ENCODE results near the gene MTMR3.

Gene MTMR3

GRCh38 chr22:30010789-30011405 is 127.9 kb downstream of the MTMR3 start:
- H3K4me2 ChIP-seq, result no peak overlapping the region
- H3K27me3 ChIP-seq, result no peaks in the 10 kb centered on the region
- H3K27ac ChIP-seq, result no peak overlapping the region
- TF ChIP-seq Cebpa-rat (IDR thresholded peaks at IDR 0.05), result no peak
- peaks cover 0 to 25% (median 0%) of the 10 kb centered on the region in 11 experiments; a peak in 5 of 22 replicates for H4K20me1 ChIP-seq
- H3K4me3 ChIP-seq, result no peak overlapping the region
- peaks cover 83 to 100% (median 95%) of the 10 kb centered on the region in 11 experiments for H3K36me3 ChIP-seq
- H3K9me3 ChIP-seq (replicated peaks in 1 of 11), result no peaks in the 10 kb centered on the region
- H3K9ac ChIP-seq, result no peak overlapping the region
- H3K4me1 ChIP-seq, result peaks cover 0 to 13% (median 9%) of the 10 kb centered on the region in 10 experiments; a peak in 11 of 20 replicates

GRCh38 chr22:30013201-30013600 is 130.2 kb downstream of the MTMR3 start:
- H3K9me3 ChIP-seq (replicated peaks in 1 of 11), result no peaks in the 10 kb centered on the region
- TF ChIP-seq Cebpa-rat (IDR thresholded peaks at IDR 0.05), result no peak
- H3K4me1 ChIP-seq, result peaks cover 0 to 12% (median 4%) of the 10 kb centered on the region in 10 experiments; a peak in 10 of 20 replicates
- H3K27me3 ChIP-seq, result no peaks in the 10 kb centered on the region
- H3K4me3 ChIP-seq, result no peak overlapping the region
- no peak overlapping the region for H3K27ac ChIP-seq
- H3K36me3 ChIP-seq, result peaks cover 85 to 100% (median 97%) of the 10 kb centered on the region in 11 experiments
- H3K9ac ChIP-seq, result no peak overlapping the region
- H3K4me2 ChIP-seq, result no peak overlapping the region
- peaks cover 0 to 12% (median 0%) of the 10 kb centered on the region in 11 experiments; a peak in 4 of 22 replicates for H4K20me1 ChIP-seq

GRCh38 chr22:30014244-30014643 is 131.3 kb downstream of the MTMR3 start:
- H3K27ac ChIP-seq, result no peak overlapping the region
- no peak overlapping the region for H3K4me3 ChIP-seq
- no peak overlapping the region for H3K4me2 ChIP-seq
- no peaks in the 10 kb centered on the region for H3K9me3 ChIP-seq (replicated peaks in 1 of 11)
- H4K20me1 ChIP-seq, result peaks cover 0 to 11% (median 0%) of the 10 kb centered on the region in 11 experiments; a peak in 4 of 22 replicates
- peaks cover 87 to 100% (median 95%) of the 10 kb centered on the region in 11 experiments for H3K36me3 ChIP-seq
- TF ChIP-seq Cebpa-rat (IDR thresholded peaks at IDR 0.05), result no peak
- no peak overlapping the region for H3K9ac ChIP-seq
- H3K4me1 ChIP-seq, result peaks cover under 1 to 16% (median 10%) of the 10 kb centered on the region in 10 experiments; a peak in 17 of 20 replicates
- H3K27me3 ChIP-seq, result no peaks in the 10 kb centered on the region

- H3K4me2 ChIP-seq, result no peak overlapping the region
- no peak overlapping the region for H3K27ac ChIP-seq
- peaks cover 83 to 100% (median 95%) of the 10 kb centered on the region in 11 experiments for H3K36me3 ChIP-seq
- H3K27me3 ChIP-seq, result no peaks in the 10 kb centered on the region
- no peak for TF ChIP-seq Cebpa-rat (IDR thresholded peaks at IDR 0.05)
- H3K4me1 ChIP-seq, result peaks cover 11 to 27% (median 21%) of the 10 kb centered on the region in 10 experiments
- H4K20me1 ChIP-seq, result peaks cover 0 to 13% (median 0%) of the 10 kb centered on the region in 11 experiments; a peak in 4 of 22 replicates
- no peak overlapping the region for H3K9ac ChIP-seq
- H3K4me3 ChIP-seq, result no peak overlapping the region
- H3K9me3 ChIP-seq (replicated peaks in 1 of 11), result no peaks in the 10 kb centered on the region
These were observed 132.3 kb downstream of the MTMR3 start for GRCh38 chr22:30015229-30015797.

GRCh38 chr22:30015846-30016245 is 132.9 kb downstream of the MTMR3 start:
- H3K27ac ChIP-seq, result no peak overlapping the region
- no peaks in the 10 kb centered on the region for H3K27me3 ChIP-seq
- no peak for TF ChIP-seq Cebpa-rat (IDR thresholded peaks at IDR 0.05)
- H4K20me1 ChIP-seq, result peaks cover 0 to 19% (median 0%) of the 10 kb centered on the region in 11 experiments; a peak in 5 of 22 replicates
- H3K4me1 ChIP-seq, result peaks cover 16 to 32% (median 26%) of the 10 kb centered on the region in 10 experiments
- H3K9ac ChIP-seq, result no peak overlapping the region
- H3K36me3 ChIP-seq, result peaks cover 79 to 99% (median 94%) of the 10 kb centered on the region in 11 experiments
- H3K4me2 ChIP-seq, result no peak overlapping the region
- H3K9me3 ChIP-seq (replicated peaks in 1 of 11), result no peaks in the 10 kb centered on the region
- no peak overlapping the region for H3K4me3 ChIP-seq

GRCh38 chr22:30016596-30016995 is 133.6 kb downstream of the MTMR3 start:
- Histone ChIP-seq H4K20me1 (peaks cover 0 to 26% (median 0%) of the 10 kb centered on the region in 11 experiments; a peak in 5 of 22 replicates), H3K4me3 (no peak overlapping the region), H3K4me1 (peaks cover 22 to 39% (median 33%) of the 10 kb centered on the region in 10 experiments), H3K9ac (no peak overlapping the region), H3K4me2 (no peak overlapping the region), H3K36me3 (peaks cover 76 to 99% (median 87%) of the 10 kb centered on the region in 11 experiments), H3K9me3 (replicated peaks in 1 of 11) (no peaks in the 10 kb centered on the region), H3K27me3 (no peaks in the 10 kb centered on the region), H3K27ac (no peak overlapping the region)
- TF ChIP-seq Cebpa-rat (IDR thresholded peaks at IDR 0.05), result no peak

- Histone ChIP-seq H3K9ac (no peak overlapping the region), H3K27me3 (no peaks in the 10 kb centered on the region), H3K4me3 (no peak overlapping the region), H4K20me1 (peaks cover 0 to 33% (median 0%) of the 10 kb centered on the region in 11 experiments; a peak in 5 of 22 replicates), H3K9me3 (replicated peaks in 1 of 11) (no peaks in the 10 kb centered on the region), H3K4me2 (peak overlapping the region in 1 of 11 experiments; percentile 70; a peak in 1 of 22 replicates), H3K36me3 (peaks cover 71 to 99% (median 81%) of the 10 kb centered on the region in 11 experiments), H3K4me1 (peaks cover 26 to 49% (median 43%) of the 10 kb centered on the region in 10 experiments), H3K27ac (no peak overlapping the region)
- TF ChIP-seq Cebpa-rat (IDR thresholded peaks at IDR 0.05), result no peak
These were observed 134.6 kb downstream of the MTMR3 start for GRCh38 chr22:30017375-30018223.

GRCh38 chr22:30020511-30020910 is 137.5 kb downstream of the MTMR3 start:
- H3K4me2 ChIP-seq, result peak overlapping the region; percentile 27 to 95 (median 78); a peak in 21 of 22 replicates
- H3K27me3 ChIP-seq, result no peaks in the 10 kb centered on the region
- H3K4me3 ChIP-seq, result peak overlapping the region in 3 of 10 experiments; percentile 15 to 49 (median 37); a peak in 5 of 20 replicates
- peak overlapping the region in 8 of 11 experiments; percentile 45 to 82 (median 67); a peak in 16 of 22 replicates for H3K27ac ChIP-seq
- peaks cover 0 to 17% (median 0%) of the 10 kb centered on the region in 11 experiments; a peak in 4 of 22 replicates for H3K9me3 ChIP-seq (replicated peaks in 1 of 11)
- peaks cover 0 to 34% (median 0%) of the 10 kb centered on the region in 11 experiments; a peak in 5 of 22 replicates for H4K20me1 ChIP-seq
- H3K4me1 ChIP-seq, result peaks cover 30 to 68% (median 51%) of the 10 kb centered on the region in 10 experiments
- H3K9ac ChIP-seq, result peak overlapping the region in 5 of 11 experiments; percentile 2 to 64 (median 62); a peak in 10 of 22 replicates
- no peak for TF ChIP-seq Cebpa-rat (IDR thresholded peaks at IDR 0.05)
- H3K36me3 ChIP-seq, result peaks cover 73 to 99% (median 81%) of the 10 kb centered on the region in 11 experiments
